SU-DHL-6 (cell line): ENCODE measurements around the gene TACSTD2.

ENCODE experiments used
- H2AFZ ChIP-seq: fragments of 200-600 bp; sonication (generic); 2 replicates; pipeline ENCODE4 v1.6.1; 2014; ENCODE audit warnings: low read depth, mild to moderate bottlenecking, moderate library complexity, mixed read lengths, antibody characterized with exemption, low read length; ENCODE audit not compliant: severe bottlenecking
- H3F3A ChIP-seq: fragments of 200-600 bp; shearing (Covaris generic); 2 replicates; pipeline ENCODE4 v1.6.0; 2016; ENCODE audit warnings: antibody characterized with exemption, mild to moderate bottlenecking; ENCODE audit not compliant: insufficient read depth
- H3K27ac ChIP-seq: fragments of 200-600 bp; sonication (generic); 2 replicates; pipeline ENCODE4 v1.5.1; 2016; ENCODE audit warnings: low read depth, mild to moderate bottlenecking, low read length, moderate library complexity, mixed read lengths
- H3K27me3 ChIP-seq: fragments of 200-600 bp; sonication (generic), shearing (Covaris generic); 2 replicates; pipeline ENCODE4 v1.6.0; 2014; ENCODE audit warnings: mild to moderate bottlenecking, low read length
- H3K36me3 ChIP-seq: fragments of 200-600 bp; sonication (generic); 2 replicates; pipeline ENCODE4 v1.6.1; 2014; ENCODE audit warnings: mild to moderate bottlenecking, low read length, mixed read lengths
- H3K4me2 ChIP-seq: fragments of 300-600, 200-600 bp; shearing (Covaris generic), sonication (generic); 2 replicates; pipeline ENCODE4 v1.6.0; 2014; ENCODE audit warnings: low read length, low read depth, mild to moderate bottlenecking; ENCODE audit not compliant: poor library complexity, severe bottlenecking
- H3K4me3 ChIP-seq: fragments of 200-600 bp; sonication (generic); 2 replicates; pipeline ENCODE4 v1.5.1; 2014; ENCODE audit warnings: antibody characterized with exemption, low read length, mild to moderate bottlenecking, mixed read lengths; ENCODE audit not compliant: insufficient read depth, poor library complexity, severe bottlenecking
- H3K79me2 ChIP-seq: fragments of 200-600 bp; sonication (generic); 2 replicates; pipeline ENCODE4 v1.6.1; 2014; ENCODE audit warnings: mild to moderate bottlenecking, low read length, moderate library complexity; ENCODE audit not compliant: insufficient read depth
- H3K9ac ChIP-seq: fragments of 200-600 bp; sonication (generic); 2 replicates; pipeline ENCODE4 v1.7.0; 2014; ENCODE audit warnings: mild to moderate bottlenecking, low read length
- H3K9me2 ChIP-seq: fragments of 200-600 bp; sonication (generic); replicated peaks from 2 replicates; pipeline ENCODE4 v1.6.1; 2014; ENCODE audit warnings: low read length; ENCODE audit not compliant: insufficient read depth
- H3K9me3 ChIP-seq: fragments of 200-600 bp; sonication (generic); 2 replicates; pipeline ENCODE4 v1.6.1; 2014; ENCODE audit warnings: low read length, mixed read lengths; ENCODE audit not compliant: insufficient read depth
- H4K20me1 ChIP-seq: fragments of 200-600 bp; sonication (generic); 2 replicates; pipeline ENCODE4 v1.6.1; 2014; ENCODE audit warnings: low read depth, mild to moderate bottlenecking, antibody characterized with exemption, low read length, moderate library complexity, mixed read lengths
- CTCF ChIP-seq: fragments of 200-600 bp; sonication (generic); IDR thresholded peaks from one replicate; pipeline ENCODE4 v1.5.1; 2017; ENCODE audit warnings: antibody characterized with exemption, mild to moderate bottlenecking, low read length, moderate library complexity; ENCODE audit not compliant: insufficient read depth, poor library complexity, severe bottlenecking
- EZH2phosphoT487 ChIP-seq: fragments of 200-600 bp; sonication (generic), shearing (Covaris generic); conservative IDR thresholded peaks from 2 replicates; pipeline ENCODE4 v1.6.1; 2018; ENCODE audit warnings: mild to moderate bottlenecking, antibody characterized with exemption, low read length, moderate library complexity, mixed read lengths

The TACSTD2 gene

GRCh38 chr1:58611861-58612385, 34.9 kb upstream of the TACSTD2 start:
- TF ChIP-seq CTCF (no peak), EZH2phosphoT487 (no peak)
- Histone ChIP-seq H3K9me3 (no peaks in the 10 kb centered on the region), H3K36me3 (no peaks in the 10 kb centered on the region)

DNA sequence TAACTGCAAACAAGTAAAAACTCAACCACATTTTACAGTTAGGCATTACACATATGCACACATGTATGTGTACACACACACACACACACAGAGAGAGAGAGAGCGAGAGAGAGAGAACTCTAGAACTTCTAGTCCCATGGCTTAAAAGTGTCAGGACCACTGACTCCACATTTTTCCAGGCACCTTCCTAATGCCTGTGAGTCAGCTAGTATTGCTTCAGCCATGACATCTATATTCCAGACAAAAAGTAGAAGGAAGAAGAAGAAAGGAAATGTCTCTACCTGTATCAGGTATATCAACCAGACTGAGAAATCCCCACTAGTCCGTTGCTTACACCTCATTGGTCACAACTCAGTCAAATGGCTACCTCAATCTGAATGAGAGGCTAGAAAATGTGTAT, 31.9 kb upstream of the TACSTD2 start:
- Histone ChIP-seq H3K79me2 (no peaks in the 10 kb centered on the region), H3K9ac (no peak overlapping the region), H3K4me2 (no peak overlapping the region), H3K9me2 (no peaks in the 10 kb centered on the region), H3K27me3 (no peaks in the 10 kb centered on the region), H3K36me3 (no peaks in the 10 kb centered on the region), H3K9me3 (no peaks in the 10 kb centered on the region), H2AFZ (no peak overlapping the region), H4K20me1 (no peaks in the 10 kb centered on the region), H3F3A (no peaks in the 10 kb centered on the region), H3K4me3 (no peak overlapping the region), H3K27ac (no peak overlapping the region)
- TF ChIP-seq EZH2phosphoT487 = no peak
- TF ChIP-seq CTCF = no peak

More at GRCh38 chr1:58611861-58612385, 34.9 kb upstream of the TACSTD2 start:
- Histone ChIP-seq H3K9me2 (no peaks in the 10 kb centered on the region), H3K79me2 (no peaks in the 10 kb centered on the region), H4K20me1 (no peaks in the 10 kb centered on the region), H3K9ac (no peak overlapping the region), H2AFZ (no peak overlapping the region), H3K27me3 (no peaks in the 10 kb centered on the region), H3K4me2 (no peak overlapping the region), H3K27ac (no peak overlapping the region), H3F3A (no peaks in the 10 kb centered on the region), H3K4me3 (no peak overlapping the region)

DNA sequence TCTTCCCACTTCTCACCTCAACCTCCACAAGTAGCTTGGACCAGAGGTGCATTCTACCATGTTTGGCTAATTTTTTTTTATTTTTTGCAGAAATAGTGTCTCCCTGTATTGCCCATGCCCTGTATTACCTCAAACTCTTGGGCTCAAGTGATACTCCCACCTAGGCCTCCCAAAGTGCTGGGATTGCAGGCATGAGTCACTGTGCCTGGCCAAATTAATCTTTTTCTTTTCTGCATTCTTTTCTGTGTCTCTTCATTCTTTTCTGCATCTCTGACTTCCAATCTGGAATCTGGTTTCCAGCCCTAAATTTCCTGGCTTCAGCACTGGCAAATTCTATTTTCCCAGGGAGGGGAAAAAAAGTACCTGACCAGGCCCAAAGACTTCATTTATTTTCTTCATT, 31.2 kb upstream of the TACSTD2 start:
- Histone ChIP-seq H3K4me2 (no peak overlapping the region), H3K27ac (no peak overlapping the region), H3K9me2 (no peaks in the 10 kb centered on the region), H4K20me1 (no peaks in the 10 kb centered on the region), H3K79me2 (no peaks in the 10 kb centered on the region), H3K9ac (no peak overlapping the region), H3F3A (no peaks in the 10 kb centered on the region), H3K4me3 (no peak overlapping the region), H3K9me3 (no peaks in the 10 kb centered on the region), H3K27me3 (no peaks in the 10 kb centered on the region), H3K36me3 (no peaks in the 10 kb centered on the region), H2AFZ (no peak overlapping the region)
- no peak for TF ChIP-seq EZH2phosphoT487
- no peak for TF ChIP-seq CTCF
